Measurements from ENCODE around the gene PDCD4. TPM values are rescaled to one million over a fixed set of nuclear protein-coding genes. Genes with fewer than 3 reads are reported as not detected.

Gene PDCD4
- total RNA-seq, 2 experiments from 2014 or later, result 143 to 146 TPM

- H3K27me3 Mint-ChIP-seq (ENCODE audit: low read depth), result no peaks in the 10 kb centered on the region
- no peak for DNase-seq
- peaks cover 39% of the 10 kb centered on the region for H3K4me1 Mint-ChIP-seq (ENCODE audit: low read depth)
- intact Hi-C loops (cut with micrococcal nuclease), result loop anchor here (1.0 to 2.0 kb wide), 3 partner anchors 9 to 59 kb away; no protein-coding TSS in a partner anchor
- no peaks in the 10 kb centered on the region for H3K9me3 Mint-ChIP-seq
- CTCF ChIA-PET, result interaction anchor here (1.1 kb wide), 2 partner anchors 24 to 31 kb away, joined by 3 to 8 read pairs; no protein-coding TSS in a partner anchor
- peak overlapping the region; percentile 47 for H3K27ac Mint-ChIP-seq
- H3K36me3 Mint-ChIP-seq (ENCODE audit: low read depth), result no peaks in the 10 kb centered on the region
- H3K4me3 Mint-ChIP-seq, result no peak overlapping the region
Observed at GRCh38 chr10:110833941-110834628, 37.6 kb upstream of the PDCD4 start.

GRCh38 chr10:110834629-110835301, 37.0 kb upstream of the PDCD4 start:
- Mint-ChIP-seq H3K9me3 (no peaks in the 10 kb centered on the region), H3K4me1 (ENCODE audit: low read depth) (peaks cover 39% of the 10 kb centered on the region), H3K4me3 (no peak overlapping the region), H3K27ac (peak overlapping the region; percentile 47), H3K27me3 (ENCODE audit: low read depth) (no peaks in the 10 kb centered on the region), H3K36me3 (ENCODE audit: low read depth) (no peaks in the 10 kb centered on the region)
- peak; percentile 58 for DNase-seq
- CTCF ChIA-PET, result interaction anchor here (1.0 to 1.1 kb wide), 3 partner anchors 24 to 59 kb away, joined by 3 to 8 read pairs (median 3); no protein-coding TSS in a partner anchor
- intact Hi-C loops (cut with micrococcal nuclease), result loop anchor here (1.0 kb wide), 2 partner anchors 32 to 37 kb away; partner anchors contain the start of gene PDCD4

GRCh38 chr10:110835841-110836240, 35.9 kb upstream of the PDCD4 start:
- Mint-ChIP-seq H3K36me3 (ENCODE audit: low read depth) (no peaks in the 10 kb centered on the region), H3K27me3 (ENCODE audit: low read depth) (no peaks in the 10 kb centered on the region), H3K9me3 (no peaks in the 10 kb centered on the region), H3K4me1 (ENCODE audit: low read depth) (peaks cover 40% of the 10 kb centered on the region), H3K27ac (no peak overlapping the region), H3K4me3 (no peak overlapping the region)
- CTCF ChIA-PET, result interaction anchor here (1.2 kb wide), 1 partner anchor 17 kb away, joined by 4 read pairs; no protein-coding TSS in a partner anchor
- DNase-seq, result no peak
- intact Hi-C loops (cut with micrococcal nuclease), result loop anchor here (1.0 kb wide), 2 partner anchors 30 to 35 kb away; partner anchors contain the start of gene PDCD4

GRCh38 chr10:110836706-110837105, 35.0 kb upstream of the PDCD4 start:
- no peak overlapping the region for H3K27ac Mint-ChIP-seq

DNA sequence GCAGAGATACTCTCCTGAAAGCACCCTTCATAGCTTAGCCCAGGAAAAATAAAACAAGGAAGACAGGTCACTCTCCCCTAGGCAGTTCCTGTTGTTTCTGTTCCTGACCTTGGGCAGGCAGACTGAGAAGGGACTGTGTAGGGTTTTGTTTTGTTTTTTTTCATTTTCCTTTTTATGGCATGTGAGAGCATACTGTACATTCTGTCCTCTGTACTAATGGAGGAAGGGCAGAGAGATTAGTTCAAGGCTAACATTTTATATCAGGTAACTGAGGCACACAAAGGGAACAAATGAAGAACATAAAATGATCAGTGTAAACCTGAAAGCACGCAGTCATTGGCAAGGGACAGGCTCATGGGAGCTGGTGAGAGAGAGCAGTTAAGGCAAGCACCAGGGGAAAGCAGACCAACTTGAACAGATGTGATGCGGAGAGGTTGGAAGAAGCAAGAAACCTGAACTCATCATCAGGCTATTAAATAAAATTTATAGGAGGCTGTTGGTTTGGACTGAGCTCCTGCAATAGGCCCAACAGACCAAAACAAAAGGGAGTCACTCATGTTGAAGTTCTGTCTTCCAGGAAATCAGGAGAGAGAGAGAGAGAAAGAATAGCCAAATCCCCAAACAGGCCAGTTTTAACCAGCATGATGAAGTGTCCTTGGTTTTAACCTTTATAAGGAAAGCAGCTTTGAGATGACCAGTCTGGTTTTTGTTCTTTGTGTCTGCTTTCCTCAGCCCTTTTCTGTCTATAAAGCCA, 34.1 kb upstream of the PDCD4 start:
- DNase-seq, result no peak
- Mint-ChIP-seq H3K4me1 (ENCODE audit: low read depth) (peaks cover 58% of the 10 kb centered on the region), H3K9me3 (no peaks in the 10 kb centered on the region), H3K27me3 (ENCODE audit: low read depth) (no peaks in the 10 kb centered on the region), H3K36me3 (ENCODE audit: low read depth) (no peaks in the 10 kb centered on the region), H3K27ac (no peak overlapping the region), H3K4me3 (no peak overlapping the region)
- intact Hi-C loops (cut with micrococcal nuclease), result no loop called here
- CTCF ChIA-PET, result interaction anchor here (0.6 to 1.1 kb wide), 2 partner anchors 9 to 507 kb away, joined by 3 to 4 read pairs; no protein-coding TSS in a partner anchor

More at GRCh38 chr10:110836706-110837105, 35.0 kb upstream of the PDCD4 start:
- Mint-ChIP-seq H3K9me3 (no peaks in the 10 kb centered on the region), H3K4me3 (no peak overlapping the region), H3K27me3 (ENCODE audit: low read depth) (no peaks in the 10 kb centered on the region), H3K4me1 (ENCODE audit: low read depth) (peaks cover 49% of the 10 kb centered on the region), H3K36me3 (ENCODE audit: low read depth) (no peaks in the 10 kb centered on the region)
- no peak for DNase-seq
- intact Hi-C loops (cut with micrococcal nuclease), result no loop called here
- CTCF ChIA-PET, result interaction anchor here (0.5 to 1.2 kb wide), 3 partner anchors 9 to 57 kb away, joined by 3 to 4 read pairs (median 4); no protein-coding TSS in a partner anchor

DNA sequence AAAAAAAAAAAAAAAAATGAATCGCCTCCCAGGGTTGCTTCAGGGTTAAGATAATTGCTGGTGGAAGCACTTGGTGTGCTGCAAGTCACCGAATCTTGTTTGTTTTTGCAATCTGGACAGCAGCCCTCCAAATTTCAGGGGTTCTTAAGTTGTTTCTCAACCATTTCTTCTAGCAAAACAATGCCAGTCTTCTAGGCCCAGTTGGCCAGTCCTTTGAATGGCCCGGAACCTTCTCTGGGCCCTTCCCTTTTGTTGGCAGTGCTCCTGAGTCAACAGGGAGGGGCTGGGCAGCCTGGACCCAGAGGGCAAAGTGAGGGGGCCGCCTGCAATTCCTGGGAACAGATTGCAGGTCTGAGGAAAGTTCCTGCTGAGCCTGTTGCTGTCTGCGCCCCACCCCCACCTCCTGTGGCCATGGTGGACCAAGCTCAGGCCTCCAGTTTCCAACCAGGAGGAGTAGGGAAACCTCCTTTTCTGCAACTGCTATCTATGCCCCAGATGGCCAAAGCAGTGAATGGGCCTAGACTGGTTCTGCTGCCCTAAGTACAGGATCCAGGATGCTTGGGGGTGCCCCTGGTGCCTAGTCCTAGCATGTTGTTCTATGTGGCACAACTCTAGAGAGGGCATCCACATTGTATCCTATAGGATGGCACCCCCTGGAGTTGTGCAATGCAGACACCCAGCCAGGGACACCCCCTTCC, 31.4 kb upstream of the PDCD4 start:
- Mint-ChIP-seq H3K4me1 (ENCODE audit: low read depth) (peaks cover 59% of the 10 kb centered on the region), H3K4me3 (no peak overlapping the region), H3K9me3 (no peaks in the 10 kb centered on the region), H3K36me3 (ENCODE audit: low read depth) (no peaks in the 10 kb centered on the region), H3K27ac (no peak overlapping the region), H3K27me3 (ENCODE audit: low read depth) (no peaks in the 10 kb centered on the region)
- intact Hi-C loops (cut with micrococcal nuclease), result loop anchor here (2.0 to 5.0 kb wide), 2 partner anchors 24 to 38 kb away; no protein-coding TSS in a partner anchor
- CTCF ChIA-PET, result no interaction called here
- DNase-seq, result no peak

DNA sequence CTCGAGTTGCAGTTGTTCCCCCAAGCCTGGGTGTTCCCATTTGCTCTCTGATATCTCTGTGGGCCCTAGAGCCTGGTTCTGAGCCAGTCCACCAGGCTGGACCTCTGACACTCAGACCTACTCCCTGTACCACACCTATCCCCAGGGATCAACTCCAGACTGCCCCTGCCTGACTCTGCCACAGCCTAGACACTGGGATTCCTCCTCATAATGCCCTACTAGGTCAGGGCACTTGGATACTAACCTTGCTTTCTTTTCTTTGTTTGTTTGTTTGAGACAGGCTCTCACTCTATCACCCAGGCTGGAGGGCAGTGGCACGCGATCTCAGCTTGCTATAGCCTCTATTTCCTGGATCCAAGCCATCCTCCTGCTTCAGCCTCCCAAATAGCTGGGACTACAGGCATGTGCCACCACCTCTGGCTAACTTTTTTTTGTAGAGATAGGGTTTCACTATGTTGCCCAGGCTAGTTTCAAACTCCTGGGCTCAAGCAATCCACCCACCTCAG, 30.8 kb upstream of the PDCD4 start:
- Mint-ChIP-seq H3K27ac (no peak overlapping the region), H3K27me3 (ENCODE audit: low read depth) (no peaks in the 10 kb centered on the region), H3K4me1 (ENCODE audit: low read depth) (peaks cover 56% of the 10 kb centered on the region), H3K36me3 (ENCODE audit: low read depth) (no peaks in the 10 kb centered on the region), H3K4me3 (no peak overlapping the region), H3K9me3 (no peaks in the 10 kb centered on the region)
- DNase-seq, result no peak
- CTCF ChIA-PET, result no interaction called here
- intact Hi-C loops (cut with micrococcal nuclease), result loop anchor here (2.0 to 5.0 kb wide), 2 partner anchors 24 to 39 kb away; no protein-coding TSS in a partner anchor

DNA sequence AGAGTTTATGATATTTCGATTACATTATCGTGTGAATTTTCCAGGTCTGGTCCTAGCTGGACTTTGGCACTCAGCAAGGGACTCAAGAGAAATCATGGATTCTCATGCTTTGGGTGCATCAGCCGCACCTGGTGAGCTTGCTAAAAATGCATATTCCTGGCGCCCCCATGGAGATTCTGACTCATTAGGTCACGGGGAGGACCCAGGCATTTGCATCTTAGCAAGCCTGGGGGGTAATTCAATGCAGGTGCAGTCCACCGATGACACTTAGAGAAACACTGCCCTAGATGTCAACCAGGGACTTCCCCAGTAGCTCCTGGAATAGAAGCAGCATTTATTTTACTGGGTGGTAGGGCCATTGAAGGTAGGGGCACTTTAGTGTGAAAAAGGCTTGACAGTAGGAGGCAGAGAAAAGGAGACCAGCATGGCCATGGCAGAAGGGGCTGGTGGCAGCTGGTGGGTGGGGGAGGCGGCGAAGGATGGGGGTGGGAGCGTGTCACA, 29.9 kb upstream of the PDCD4 start:
- H3K36me3 Mint-ChIP-seq (ENCODE audit: low read depth), result no peaks in the 10 kb centered on the region
- intact Hi-C loops (cut with micrococcal nuclease), result loop anchor here (1.0 to 5.0 kb wide), 3 partner anchors 25 to 68 kb away; no protein-coding TSS in a partner anchor
- H3K4me1 Mint-ChIP-seq (ENCODE audit: low read depth), result peaks cover 49% of the 10 kb centered on the region
- peak overlapping the region; percentile 65 for H3K27ac Mint-ChIP-seq
- H3K9me3 Mint-ChIP-seq, result no peaks in the 10 kb centered on the region
- peak; percentile 83 for DNase-seq
- H3K4me3 Mint-ChIP-seq, result no peak overlapping the region
- H3K27me3 Mint-ChIP-seq (ENCODE audit: low read depth), result no peaks in the 10 kb centered on the region
- CTCF ChIA-PET, result interaction anchor here (2.9 kb wide), 1 partner anchor 11 kb away, joined by 11 read pairs; no protein-coding TSS in a partner anchor

GRCh38 chr10:110842326-110842904, 29.3 kb upstream of the PDCD4 start:
- Mint-ChIP-seq H3K9me3 (no peaks in the 10 kb centered on the region), H3K36me3 (ENCODE audit: low read depth) (no peaks in the 10 kb centered on the region), H3K4me1 (ENCODE audit: low read depth) (peaks cover 45% of the 10 kb centered on the region), H3K27me3 (ENCODE audit: low read depth) (no peaks in the 10 kb centered on the region), H3K4me3 (no peak overlapping the region), H3K27ac (peak overlapping the region; percentile 65)
- DNase-seq, result no peak
- CTCF ChIA-PET, result interaction anchor here (2.9 kb wide), 1 partner anchor 10 kb away, joined by 11 read pairs; no protein-coding TSS in a partner anchor
- intact Hi-C loops (cut with micrococcal nuclease), result loop anchor here (1.0 to 5.0 kb wide), 2 partner anchors 40 to 68 kb away; no protein-coding TSS in a partner anchor

DNA sequence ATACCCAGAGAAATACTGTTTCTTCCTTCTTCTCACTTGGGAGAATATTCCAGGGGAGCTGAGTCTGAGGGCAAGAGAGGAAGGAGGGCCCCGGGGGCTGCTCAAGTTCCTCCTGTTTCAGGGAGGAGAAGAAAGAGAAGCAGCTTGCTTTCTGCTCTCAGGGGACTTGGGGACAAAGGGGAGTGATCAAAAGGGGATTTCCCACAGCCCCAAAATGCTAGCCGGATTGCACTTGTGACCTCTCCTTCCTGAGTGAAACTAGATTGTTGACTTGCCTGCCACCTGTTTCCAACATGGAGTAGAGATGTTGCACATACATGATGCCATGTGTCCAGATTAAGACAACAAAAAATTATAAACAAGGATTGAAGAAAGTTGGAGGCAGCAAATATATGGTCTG, 28.7 kb upstream of the PDCD4 start:
- Mint-ChIP-seq H3K4me1 (ENCODE audit: low read depth) (peaks cover 43% of the 10 kb centered on the region), H3K9me3 (no peaks in the 10 kb centered on the region), H3K27me3 (ENCODE audit: low read depth) (no peaks in the 10 kb centered on the region), H3K36me3 (ENCODE audit: low read depth) (no peaks in the 10 kb centered on the region), H3K27ac (peak overlapping the region; percentile 65), H3K4me3 (no peak overlapping the region)
- intact Hi-C loops (cut with micrococcal nuclease), result loop anchor here (1.0 to 5.0 kb wide), 4 partner anchors 9 to 41 kb away; no protein-coding TSS in a partner anchor
- CTCF ChIA-PET, result interaction anchor here (0.6 to 2.9 kb wide), 4 partner anchors 9 to 39 kb away, joined by 3 to 11 read pairs (median 6); no protein-coding TSS in a partner anchor
- peak; percentile 77 for DNase-seq
